ENCODE results near the gene CDH4.

The CDH4 gene

GRCh38 chr20:61567204-61567603 is 315.1 kb downstream of the CDH4 start:
- DNase-seq (ENCODE audit: extremely low read depth in 1 of 2, low read depth in 1 of 2) = no peak

- no peak for DNase-seq (ENCODE audit: extremely low read depth in 1 of 2, low read depth in 1 of 2)
Observed at GRCh38 chr20:61569825-61570224, 317.8 kb downstream of the CDH4 start.

- no peak for DNase-seq (ENCODE audit: extremely low read depth in 1 of 2, low read depth in 1 of 2)
Observed at GRCh38 chr20:61570646-61571195, 318.7 kb downstream of the CDH4 start.

- no peak for DNase-seq (ENCODE audit: extremely low read depth in 1 of 2, low read depth in 1 of 2)
Observed at GRCh38 chr20:61571221-61571620, 319.2 kb downstream of the CDH4 start.

GRCh38 chr20:61571916-61572711 is 320.1 kb downstream of the CDH4 start:
- DNase-seq (ENCODE audit: extremely low read depth in 1 of 2, low read depth in 1 of 2) = no peak

GRCh38 chr20:61572789-61573188 is 320.7 kb downstream of the CDH4 start:
- no peak for DNase-seq (ENCODE audit: extremely low read depth in 1 of 2, low read depth in 1 of 2)

- no peak for DNase-seq (ENCODE audit: extremely low read depth in 1 of 2, low read depth in 1 of 2)
Observed at GRCh38 chr20:61573415-61574305, 321.6 kb downstream of the CDH4 start.

- DNase-seq (ENCODE audit: extremely low read depth in 1 of 2, low read depth in 1 of 2) = no peak
Observed at GRCh38 chr20:61575151-61575937, 323.3 kb downstream of the CDH4 start.

- no peak for DNase-seq (ENCODE audit: extremely low read depth in 1 of 2, low read depth in 1 of 2)
Observed at GRCh38 chr20:61576372-61576771, 324.3 kb downstream of the CDH4 start.

- no peak for DNase-seq (ENCODE audit: extremely low read depth in 1 of 2, low read depth in 1 of 2)
Observed at GRCh38 chr20:61577065-61577464, 325.0 kb downstream of the CDH4 start.

GRCh38 chr20:61579908-61580307 is 327.8 kb downstream of the CDH4 start:
- no peak for DNase-seq (ENCODE audit: extremely low read depth in 1 of 2, low read depth in 1 of 2)

- DNase-seq (ENCODE audit: extremely low read depth in 1 of 2, low read depth in 1 of 2) = no peak
Observed at GRCh38 chr20:61580958-61581824, 329.1 kb downstream of the CDH4 start.

GRCh38 chr20:61581825-61582188 is 329.7 kb downstream of the CDH4 start:
- no peak for DNase-seq (ENCODE audit: extremely low read depth in 1 of 2, low read depth in 1 of 2)

- DNase-seq (ENCODE audit: extremely low read depth in 1 of 2, low read depth in 1 of 2) = no peak
Observed at GRCh38 chr20:61582196-61582923, 330.3 kb downstream of the CDH4 start.

GRCh38 chr20:61583356-61583755 is 331.3 kb downstream of the CDH4 start:
- no peak for DNase-seq (ENCODE audit: extremely low read depth in 1 of 2, low read depth in 1 of 2)

GRCh38 chr20:61584851-61585250 is 332.8 kb downstream of the CDH4 start:
- DNase-seq (ENCODE audit: extremely low read depth in 1 of 2, low read depth in 1 of 2) = no peak

GRCh38 chr20:61585764-61586163 is 333.7 kb downstream of the CDH4 start:
- DNase-seq (ENCODE audit: extremely low read depth in 1 of 2, low read depth in 1 of 2) = no peak

- no peak for DNase-seq (ENCODE audit: extremely low read depth in 1 of 2, low read depth in 1 of 2)
Observed at GRCh38 chr20:61587036-61587435, 335.0 kb downstream of the CDH4 start.

GRCh38 chr20:61587681-61588289 is 335.7 kb downstream of the CDH4 start:
- DNase-seq (ENCODE audit: extremely low read depth in 1 of 2, low read depth in 1 of 2) = no peak

All from activated CD8-positive, alpha-beta memory T cell treated with anti-CD3 and anti-CD28 coated beads for 1 hour (primary cell).